Midbrain (tissue), 1 donor: ENCODE results near the gene NRXN3.

Experiments
- DNase-seq: peaks from one replicate; lab custom pipeline; 2025; lab: John Stamatoyannopoulos, UW

NRXN3 gene

DNA sequence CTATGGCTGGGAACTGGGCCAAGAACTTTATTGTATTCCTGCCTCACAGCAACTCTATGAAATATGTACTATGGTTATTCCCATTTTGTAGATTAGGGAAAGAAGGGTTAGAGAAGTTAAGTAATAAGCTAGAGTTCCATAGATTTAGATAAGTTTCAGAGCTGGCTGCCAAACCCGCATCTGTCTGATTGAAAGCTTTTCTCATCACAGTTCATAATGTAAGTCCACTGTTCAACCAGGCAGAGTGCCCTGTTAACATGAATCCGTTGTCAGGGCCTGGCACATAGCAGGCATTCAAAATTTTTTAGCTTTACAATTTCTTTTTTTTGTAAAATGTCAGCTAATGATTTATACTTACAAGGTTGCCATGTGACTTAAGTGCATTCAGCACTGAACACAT, 467.3 kb downstream of the NRXN3 start:
- DNase-seq, result no peak

- DNase-seq, result no peak
Measured at GRCh38 chr14:78637908-78638475, 467.8 kb downstream of the NRXN3 start.

- no peak for DNase-seq
Measured at GRCh38 chr14:78638926-78639325, 468.8 kb downstream of the NRXN3 start.

- no peak for DNase-seq
Measured at GRCh38 chr14:78644824-78645559, 474.8 kb downstream of the NRXN3 start.

GRCh38 chr14:78652727-78653126, 482.6 kb downstream of the NRXN3 start:
- DNase-seq, result no peak

- DNase-seq, result no peak
Measured at GRCh38 chr14:78653173-78653572, 483.0 kb downstream of the NRXN3 start.

DNA sequence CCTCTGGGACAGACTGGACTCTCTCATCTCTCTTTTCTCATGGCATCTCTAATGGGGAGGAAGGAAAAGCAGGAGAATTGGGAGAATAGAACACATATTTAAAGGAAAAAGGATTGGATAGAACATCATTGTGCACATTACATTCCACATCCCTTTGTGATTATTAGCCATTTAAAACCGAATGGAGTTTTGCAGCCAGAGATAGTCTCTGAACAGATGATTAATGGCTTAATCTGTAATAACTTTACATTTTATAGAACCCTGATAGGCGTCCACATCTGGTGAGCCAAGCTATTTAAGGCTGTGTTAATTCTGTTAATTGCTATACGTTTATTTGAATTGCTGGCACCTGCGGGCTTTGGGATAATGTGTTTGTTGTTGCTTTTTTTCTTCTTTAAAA, 487.3 kb downstream of the NRXN3 start:
- no peak for DNase-seq

DNA sequence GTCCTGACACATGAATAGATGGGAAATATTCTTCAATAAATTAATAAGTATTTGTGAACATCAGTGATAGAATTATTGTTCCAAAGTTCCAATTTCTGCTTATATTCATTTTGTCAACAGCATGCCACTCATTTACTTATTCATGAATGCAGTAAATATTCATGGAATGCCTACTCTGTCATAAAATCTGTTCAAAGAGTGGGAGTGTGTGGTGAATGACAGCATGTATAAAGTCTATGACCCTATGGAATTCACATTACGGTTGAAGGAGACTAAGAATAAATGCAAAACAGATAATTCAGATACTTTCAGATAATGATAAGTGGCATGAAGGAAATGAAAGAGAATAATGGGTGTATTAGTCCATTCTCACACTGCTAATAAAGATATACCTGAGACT, 494.7 kb downstream of the NRXN3 start:
- DNase-seq, result no peak

GRCh38 chr14:78666336-78667056, 496.3 kb downstream of the NRXN3 start:
- no peak for DNase-seq

DNA sequence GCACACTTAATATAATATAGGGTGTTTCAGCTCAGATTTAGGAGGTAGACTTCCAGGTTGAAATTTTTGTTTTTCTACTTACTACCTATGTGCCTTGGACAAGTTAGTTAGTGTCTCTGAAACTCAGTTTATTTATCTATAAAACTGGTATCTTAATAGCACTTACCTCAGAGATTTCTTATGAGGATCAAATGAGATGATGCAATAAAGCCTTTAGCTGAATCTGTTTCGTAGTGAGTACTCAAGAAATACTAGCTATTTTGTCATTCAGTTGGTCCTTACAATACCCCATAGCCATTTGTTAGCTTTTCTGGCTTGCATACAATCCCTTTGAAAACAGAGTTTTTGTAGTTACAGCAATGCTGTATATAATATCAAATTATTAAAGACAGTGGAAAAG, 497.0 kb downstream of the NRXN3 start:
- DNase-seq, result no peak

DNA sequence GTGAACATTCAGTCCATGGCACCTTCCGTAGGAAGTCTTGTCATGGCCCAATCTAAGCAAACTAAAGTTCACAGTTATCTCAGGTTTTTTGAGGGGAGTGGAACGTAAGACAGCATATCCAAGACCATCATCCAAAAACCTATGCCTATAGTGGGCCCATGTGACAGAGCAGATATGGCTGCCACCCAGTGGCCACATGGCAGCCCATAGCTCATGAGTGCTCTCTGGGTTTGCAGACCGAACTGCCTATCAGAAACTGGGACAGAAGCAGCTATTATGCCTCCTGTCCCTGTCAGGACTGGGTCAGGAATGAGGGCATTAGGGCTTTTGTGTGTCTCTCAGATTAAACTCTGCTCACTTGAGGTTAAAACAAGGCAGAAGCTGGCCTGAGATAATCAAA, 503.7 kb downstream of the NRXN3 start:
- DNase-seq, result no peak

GRCh38 chr14:78674820-78675219, 504.6 kb downstream of the NRXN3 start:
- DNase-seq, result no peak

- no peak for DNase-seq
Measured at GRCh38 chr14:78683206-78683605, 513.0 kb downstream of the NRXN3 start.

GRCh38 chr14:78683981-78684380, 513.8 kb downstream of the NRXN3 start:
- DNase-seq, result no peak

GRCh38 chr14:78688503-78688902, 518.3 kb downstream of the NRXN3 start:
- DNase-seq, result no peak

GRCh38 chr14:78690836-78691235, 520.7 kb downstream of the NRXN3 start:
- DNase-seq, result no peak

DNA sequence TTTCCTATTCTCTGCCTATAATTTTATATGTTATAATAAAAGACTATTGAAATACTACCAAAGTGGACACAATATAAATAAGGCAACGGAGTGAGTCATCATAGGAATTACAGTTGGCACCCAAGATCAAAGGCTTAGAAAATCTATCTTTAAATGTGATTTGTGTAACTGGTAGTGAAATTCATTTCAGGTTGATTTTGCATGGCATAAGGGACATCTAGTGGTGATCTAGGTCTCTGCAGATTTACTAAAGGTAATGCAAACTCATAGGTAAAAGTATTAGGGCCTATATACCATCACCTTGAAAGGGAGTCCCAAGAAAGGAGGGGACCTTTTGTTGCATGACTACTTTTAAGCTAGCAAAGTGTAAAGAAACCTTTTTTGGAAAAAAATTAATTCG, 527.2 kb downstream of the NRXN3 start:
- no peak for DNase-seq

DNA sequence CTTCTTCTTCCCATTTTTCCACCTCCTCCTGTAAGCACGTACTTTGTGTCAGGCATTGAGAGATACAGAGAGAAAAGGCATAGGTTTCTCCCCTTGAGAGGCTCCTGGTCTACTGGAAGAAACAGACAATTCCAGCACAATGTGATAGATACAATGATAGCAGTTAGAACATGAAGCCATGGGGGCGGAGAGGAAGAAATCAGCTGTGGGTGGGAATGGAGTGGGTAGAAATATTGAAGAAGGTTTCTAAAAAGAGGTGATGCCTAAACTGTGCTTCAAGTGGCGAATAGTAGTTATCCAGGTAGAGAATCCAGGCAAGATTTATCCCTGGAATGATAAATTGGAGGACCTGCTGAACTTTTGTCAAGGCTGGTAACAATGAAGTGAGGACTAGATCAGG, 528.8 kb downstream of the NRXN3 start:
- no peak for DNase-seq

GRCh38 chr14:78700236-78700635, 530.1 kb downstream of the NRXN3 start:
- DNase-seq, result no peak

DNA sequence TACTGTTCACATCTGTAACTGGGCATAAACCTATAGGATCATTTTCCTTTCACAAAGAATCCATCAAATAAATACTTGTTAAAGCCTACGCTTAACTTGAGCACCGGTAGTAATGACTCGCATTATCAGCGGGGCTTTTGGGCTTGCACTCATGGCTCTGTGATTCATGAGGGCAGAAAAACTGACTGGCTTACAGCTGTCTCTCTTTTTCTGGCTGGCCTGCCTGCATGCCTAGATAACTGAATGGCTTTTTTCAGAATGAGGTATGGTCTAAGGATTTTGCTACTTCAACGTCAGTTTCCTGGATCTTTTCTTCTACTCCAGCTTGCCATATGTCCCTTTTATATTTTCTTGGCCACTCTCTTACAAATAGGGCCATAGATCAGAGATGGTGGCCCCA, 531.1 kb downstream of the NRXN3 start:
- DNase-seq, result no peak

GRCh38 chr14:78704965-78705364, 534.8 kb downstream of the NRXN3 start:
- DNase-seq, result no peak

DNA sequence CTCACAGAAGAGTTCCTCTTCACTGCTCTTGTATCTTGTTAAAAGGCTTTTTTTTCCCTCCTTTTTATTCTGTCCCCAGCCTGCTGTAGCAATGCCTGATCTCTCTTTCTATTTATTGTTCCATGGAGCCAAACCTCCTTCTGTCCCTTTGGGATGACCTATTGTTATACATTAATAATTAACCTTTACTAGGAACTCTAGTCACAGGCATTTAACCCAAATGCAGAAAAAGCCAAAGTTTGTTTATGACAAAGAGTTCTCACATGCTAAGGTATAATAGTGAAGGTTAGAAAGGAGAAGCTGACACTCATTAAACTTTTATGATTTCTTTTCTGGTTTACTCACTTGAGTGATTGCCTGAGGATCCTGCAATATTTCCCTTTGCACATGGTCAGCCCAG, 535.8 kb downstream of the NRXN3 start:
- no peak for DNase-seq

- DNase-seq, result no peak
Measured at GRCh38 chr14:78709795-78710557, 539.8 kb downstream of the NRXN3 start.
